Measurements from ENCODE around the gene GPD1L. TPM values are rescaled to one million over a fixed set of nuclear protein-coding genes. Genes with fewer than 3 reads are reported as not detected.
A peak's percentile ranks its signal among the peaks of the same experiment; 100 is the strongest.

GPD1L gene
- total and polyA plus RNA-seq, 2 of the 4 experiments (the other 2 are of a cell fraction), result 3.9 to 7.9 TPM

DNA sequence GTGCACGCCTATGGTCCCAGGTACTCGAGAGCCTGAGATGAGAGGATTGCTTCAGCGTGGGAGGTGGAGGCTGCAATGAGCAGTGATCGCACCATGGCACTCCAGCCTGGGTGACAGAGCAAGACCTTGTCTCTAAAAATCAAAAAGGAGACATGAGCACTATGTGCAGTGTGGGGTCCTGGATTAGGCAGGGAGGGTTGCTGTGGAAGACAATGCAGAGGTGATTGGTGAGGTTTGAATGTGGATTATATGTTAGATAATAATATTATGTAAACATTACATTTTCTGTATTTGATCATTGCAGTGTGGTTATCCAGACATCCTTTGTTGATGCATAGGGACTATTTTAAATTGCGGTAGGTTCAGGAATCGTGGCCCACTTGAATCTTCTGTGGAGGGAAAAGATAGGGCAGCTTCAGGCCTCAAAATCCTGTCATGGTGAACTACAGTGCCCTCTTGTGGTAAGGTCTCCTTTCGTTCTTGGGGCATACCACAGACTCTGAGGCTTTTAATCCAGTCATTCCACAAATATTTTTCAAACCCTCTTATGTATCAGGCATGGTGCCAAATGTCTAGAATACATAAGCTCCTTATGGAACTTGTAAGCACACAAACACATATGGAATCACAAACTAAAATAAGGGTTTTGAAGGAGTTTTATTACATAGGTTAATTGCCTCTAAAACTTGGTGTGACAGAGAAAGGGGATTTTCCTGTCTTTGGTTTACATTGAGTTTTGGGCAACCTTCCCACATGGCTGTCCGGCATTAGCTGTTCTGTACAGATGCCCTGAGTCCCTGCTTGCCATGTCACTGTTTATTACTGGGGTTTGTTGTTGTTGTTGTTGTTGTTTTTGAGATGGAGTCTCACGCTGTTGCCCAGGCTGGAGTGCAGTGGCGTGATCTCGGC lies 37.7 kb downstream of the GPD1L start:
- no peak overlapping the region for H4K91ac ChIP-seq (ENCODE audit: insufficient read depth, low read depth, low read length)
- no peak overlapping the region for H3K4me3 ChIP-seq (ENCODE audit: insufficient read depth, low read depth, low read length)
- 96% methylated on average over 3 of the region's 11 CpGs; no CpG with 5 or more reads in 1 of the 2 experiments for WGBS, 2 experiments (ENCODE audit: extremely low coverage in 2 of 2, insufficient read length in 1 of 2)
- H2AK5ac ChIP-seq (ENCODE audit: low read depth, low read length), result 0 out of 2 replicates have a peak overlapping the region, but pooled peaks have one; percentile 51
- H3K23ac ChIP-seq (ENCODE audit: low read depth, low read length), result no peak overlapping the region
- no peaks in the 10 kb centered on the region for H3K27me3 ChIP-seq (ENCODE audit: control insufficient read depth, insufficient read depth, low read length)
- H3K79me1 ChIP-seq (ENCODE audit: low read depth in 1 of 2, low read length in 2 of 2), result no peaks in the 10 kb centered on the region
- dilution Hi-C loops (cut with HindIII; ENCODE audit: low sequenced_read_pairs, unreplicated experiment) (no loop called here), in situ Hi-C loops (cut with MboI; ENCODE audit: low sequenced_read_pairs) (loop anchor here (25.0 kb wide), 1 partner anchor 532 kb away; no protein-coding TSS in a partner anchor), intact Hi-C loops (cut with micrococcal nuclease) (loop anchor here (1.0 to 10.0 kb wide), 5 partner anchors 125 to 779 kb away; no protein-coding TSS in a partner anchor)
- no peaks in the 10 kb centered on the region for H4K20me1 ChIP-seq (ENCODE audit: insufficient read depth, low read length)
- POLR2A ChIA-PET (ENCODE audit: unreplicated experiment), result no interaction called here
- no peak overlapping the region for H3K27ac ChIP-seq (ENCODE audit: insufficient read depth, low read length)
- no peak overlapping the region; the same call in 1 of the 2 replicates for H2BK120ac ChIP-seq (ENCODE audit: low read depth, low read length)
- no peak overlapping the region for H3K9ac ChIP-seq (ENCODE audit: low read depth, low read length)
- no peak overlapping the region for H2BK5ac ChIP-seq (ENCODE audit: low read depth, low read length, poor library complexity, severe bottlenecking)
- H3K14ac ChIP-seq (replicated peaks; ENCODE audit: low read depth, low read length), result no peak overlapping the region
- ATAC-seq (ENCODE audit: low read depth), result peak; percentile 95
- DNase-seq, result peak; percentile 97
- no peak overlapping the region for H4K8ac ChIP-seq (ENCODE audit: low read depth in 2 of 2, low read length in 2 of 2)
- H3K4me2 ChIP-seq (ENCODE audit: low read depth, low read length), result no peak overlapping the region
- H3K9me1 ChIP-seq (ENCODE audit: insufficient read depth, low read length), result peaks cover 4% of the 10 kb centered on the region; the same call in 1 of the 2 replicates
- peaks cover 10% of the 10 kb centered on the region for H3K4me1 ChIP-seq (ENCODE audit: control insufficient read depth, insufficient read depth, low read length)
- CTCF ChIA-PET, result interaction anchor here (0.6 to 1.6 kb wide), 12 partner anchors 9 to 604 kb away, joined by 3 to 21 read pairs (median 3); no protein-coding TSS in a partner anchor
- peak overlapping the region; percentile 40; the same call in 1 of the 2 replicates for H2BK20ac ChIP-seq (ENCODE audit: low read depth, low read length)
- H2AK9ac ChIP-seq (replicated peaks; ENCODE audit: low read depth, low read length, poor library complexity), result no peak overlapping the region
- H3K56ac ChIP-seq (ENCODE audit: extremely low read depth, insufficient read depth, low read length), result no peak overlapping the region
- H3K36me3 ChIP-seq (ENCODE audit: control insufficient read depth, insufficient read depth, low read length), result no peaks in the 10 kb centered on the region
- H3K18ac ChIP-seq (ENCODE audit: low read depth, low read length), result no peak overlapping the region
- H4K5ac ChIP-seq (ENCODE audit: low read depth, low read length), result no peak overlapping the region
- H2AFZ ChIP-seq (replicated peaks; ENCODE audit: low read length, poor library complexity), result peak overlapping the region; percentile 24
- no peak overlapping the region; the same call in 2 of the 3 replicates for H2BK15ac ChIP-seq (ENCODE audit: low read depth, low read length)
- no peaks in the 10 kb centered on the region for H3K9me3 ChIP-seq (ENCODE audit: control insufficient read depth, insufficient read depth, low read length)
- peak overlapping the region; percentile 54 for H3K4ac ChIP-seq (ENCODE audit: low read depth, low read length)
- BruUV-seq (replicated peaks), result no TSS peak
- peak; percentile 83 for TF ChIP-seq RAD21 (IDR thresholded peaks at IDR 0.05; ENCODE audit: low read length)
- no peak for TF ChIP-seq NFE2L2 (IDR thresholded peaks at IDR 0.05; ENCODE audit: low read depth, low read length)
- TF ChIP-seq, protein P1, sequence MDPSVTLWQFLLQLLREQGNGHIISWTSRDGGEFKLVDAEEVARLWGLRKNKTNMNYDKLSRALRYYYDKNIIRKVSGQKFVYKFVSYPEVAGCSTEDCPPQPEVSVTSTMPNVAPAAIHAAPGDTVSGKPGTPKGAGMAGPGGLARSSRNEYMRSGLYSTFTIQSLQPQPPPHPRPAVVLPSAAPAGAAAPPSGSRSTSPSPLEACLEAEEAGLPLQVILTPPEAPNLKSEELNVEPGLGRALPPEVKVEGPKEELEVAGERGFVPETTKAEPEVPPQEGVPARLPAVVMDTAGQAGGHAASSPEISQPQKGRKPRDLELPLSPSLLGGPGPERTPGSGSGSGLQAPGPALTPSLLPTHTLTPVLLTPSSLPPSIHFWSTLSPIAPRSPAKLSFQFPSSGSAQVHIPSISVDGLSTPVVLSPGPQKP (IDR thresholded peaks at IDR 0.05; ENCODE audit: borderline replicate concordance, low read depth, low read length), result no peak
- TF ChIP-seq MXI1 (IDR thresholded peaks at IDR 0.05; ENCODE audit: borderline replicate concordance, low read depth, low read length), result no peak
- no peak for TF ChIP-seq CHD1 (IDR thresholded peaks at IDR 0.05; ENCODE audit: low read depth, low read length)
- TF ChIP-seq MAFK (IDR thresholded peaks at IDR 0.05; ENCODE audit: low read depth, low read length), result no peak
- no peak for TF ChIP-seq RFX5 (IDR thresholded peaks at IDR 0.05; ENCODE audit: low read depth, low read length)
- TF ChIP-seq RCOR1 (IDR thresholded peaks at IDR 0.05; ENCODE audit: insufficient replicate concordance, low read length), result no peak
- TF ChIP-seq POLR2A (IDR thresholded peaks at IDR 0.05; ENCODE audit: low read depth, low read length), result no peak
- no peak for TF ChIP-seq FOS (IDR thresholded peaks at IDR 0.05; ENCODE audit: low read depth, low read length)
- TF ChIP-seq, protein P2, sequence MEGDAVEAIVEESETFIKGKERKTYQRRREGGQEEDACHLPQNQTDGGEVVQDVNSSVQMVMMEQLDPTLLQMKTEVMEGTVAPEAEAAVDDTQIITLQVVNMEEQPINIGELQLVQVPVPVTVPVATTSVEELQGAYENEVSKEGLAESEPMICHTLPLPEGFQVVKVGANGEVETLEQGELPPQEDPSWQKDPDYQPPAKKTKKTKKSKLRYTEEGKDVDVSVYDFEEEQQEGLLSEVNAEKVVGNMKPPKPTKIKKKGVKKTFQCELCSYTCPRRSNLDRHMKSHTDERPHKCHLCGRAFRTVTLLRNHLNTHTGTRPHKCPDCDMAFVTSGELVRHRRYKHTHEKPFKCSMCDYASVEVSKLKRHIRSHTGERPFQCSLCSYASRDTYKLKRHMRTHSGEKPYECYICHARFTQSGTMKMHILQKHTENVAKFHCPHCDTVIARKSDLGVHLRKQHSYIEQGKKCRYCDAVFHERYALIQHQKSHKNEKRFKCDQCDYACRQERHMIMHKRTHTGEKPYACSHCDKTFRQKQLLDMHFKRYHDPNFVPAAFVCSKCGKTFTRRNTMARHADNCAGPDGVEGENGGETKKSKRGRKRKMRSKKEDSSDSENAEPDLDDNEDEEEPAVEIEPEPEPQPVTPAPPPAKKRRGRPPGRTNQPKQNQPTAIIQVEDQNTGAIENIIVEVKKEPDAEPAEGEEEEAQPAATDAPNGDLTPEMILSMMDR (conservative IDR thresholded peaks at IDR 0.05; ENCODE audit: low read depth, low read length), result peak; percentile 83
- TF ChIP-seq CEBPB (IDR thresholded peaks at IDR 0.05; ENCODE audit: low read depth, low read length), result no peak
- TF ChIP-seq SMC3 (IDR thresholded peaks at IDR 0.05; ENCODE audit: low read depth, low read length), result peak; percentile 72
- TF ChIP-seq BHLHE40 (IDR thresholded peaks at IDR 0.05; ENCODE audit: low read depth, low read length), result no peak
